Keratinocyte (primary cell): ENCODE measurements around the gene FBXO41. TPM values are rescaled to one million over a fixed set of nuclear protein-coding genes. Genes with fewer than 3 reads are reported as not detected.

Source experiments
- DNase-seq: peaks from one replicate; pipeline ENCODE4 v3.0.0-alpha.2; 2011; ENCODE audit warnings: low read depth, missing footprints, low spot score
- FAIRE-seq: peaks from 2 replicates; lab custom pipeline; 2011; peaks lifted over from hg19 to GRCh38; lab: Jason Lieb, UNC
- H2AFZ ChIP-seq: 2 replicates; pipeline ENCODE4 v1.6.0; 2012; ENCODE audit warnings: low read length, control low read depth, inconsistent platforms; ENCODE audit not compliant: control insufficient read depth
- H3K27ac ChIP-seq: 2 replicates; pipeline ENCODE4 v1.5.1; 2011; ENCODE audit warnings: low read length; ENCODE audit not compliant: control insufficient read depth, insufficient read depth
- H3K27me3 ChIP-seq: 3 replicates; pipeline ENCODE4 v1.6.0; 2011; ENCODE audit warnings: low read length; ENCODE audit not compliant: control insufficient read depth, insufficient read depth; ENCODE audit errors: extremely low read depth
- H3K36me3 ChIP-seq, 2 experiments: 2 replicates in 1 of 2; 3 replicates in 1 of 2; pipeline ENCODE4 v1.5.1; 2011; ENCODE audit warnings: low read length in 2 of 2, mild to moderate bottlenecking in 1 of 2; ENCODE audit not compliant: control insufficient read depth in 2 of 2, insufficient read depth in 2 of 2; ENCODE audit errors: extremely low read depth in 1 of 2
- H3K4me1 ChIP-seq: 3 replicates; pipeline ENCODE4 v1.5.1; 2011; ENCODE audit warnings: low read length; ENCODE audit not compliant: control insufficient read depth, insufficient read depth; ENCODE audit errors: extremely low read depth
- H3K4me2 ChIP-seq: 3 replicates; pipeline ENCODE4 v1.6.0; 2011; ENCODE audit warnings: low read depth, low read length; ENCODE audit not compliant: control insufficient read depth, insufficient read depth; ENCODE audit errors: extremely low read depth
- H3K4me3 ChIP-seq, 3 experiments: fragments of 200-600 bp in 1 of 3; sonication (generic) in 1 of 3; 2 replicates in 2 of 3; 3 replicates in 1 of 3; pipeline ENCODE4 v1.5.1; 2011 to 2016; ENCODE audit warnings: low read length in 3 of 3, mild to moderate bottlenecking in 3 of 3, control low read depth in 2 of 3, inconsistent platforms in 1 of 3, low read depth in 1 of 3, mixed read lengths in 1 of 3, mixed run types in 1 of 3, moderate library complexity in 1 of 3; ENCODE audit not compliant: control insufficient read depth in 2 of 3, insufficient read depth in 2 of 3; ENCODE audit errors: extremely low read depth in 1 of 3
- H3K79me2 ChIP-seq: 2 replicates; pipeline ENCODE4 v1.6.0; 2012; ENCODE audit warnings: low read length; ENCODE audit not compliant: control insufficient read depth, insufficient read depth
- H3K9ac ChIP-seq: 3 replicates; pipeline ENCODE4 v1.6.0; 2011; ENCODE audit warnings: low read length; ENCODE audit not compliant: control insufficient read depth, insufficient read depth; ENCODE audit errors: extremely low read depth
- H3K9me1 ChIP-seq: 3 replicates; pipeline ENCODE4 v1.6.0; 2011; ENCODE audit warnings: low read length; ENCODE audit not compliant: control insufficient read depth, insufficient read depth; ENCODE audit errors: extremely low read depth
- H3K9me3 ChIP-seq: 2 replicates; pipeline ENCODE4 v1.5.1; 2012; ENCODE audit warnings: low read depth, low read length; ENCODE audit not compliant: control insufficient read depth
- H4K20me1 ChIP-seq: 3 replicates; pipeline ENCODE4 v1.6.0; 2011; ENCODE audit warnings: low read length; ENCODE audit not compliant: control insufficient read depth, insufficient read depth; ENCODE audit errors: extremely low read depth
- CTCF ChIP-seq, 3 experiments: IDR thresholded peaks in 1 of 3; conservative IDR thresholded peaks in 1 of 3; optimal IDR thresholded peaks in 1 of 3; 2 replicates in 2 of 3; 3 replicates in 1 of 3; pipeline versions ENCODE3 to v1.5.1; 2011; ENCODE audit warnings: low read length in 3 of 3, mild to moderate bottlenecking in 3 of 3, moderate library complexity in 2 of 3, control low read depth in 1 of 3, inconsistent platforms in 1 of 3; ENCODE audit not compliant: insufficient read depth in 2 of 3; ENCODE audit errors: extremely low read depth in 1 of 3
- EZH2 ChIP-seq: IDR thresholded peaks from one replicate; pipeline ENCODE4 v1.6.1; 2012; ENCODE audit warnings: inconsistent platforms, mild to moderate bottlenecking, low read length, moderate library complexity
- dilution Hi-C: fragments of 300-500 bp; cut with MboI; formaldehyde crosslinking; loops from one replicate; pipeline ENCODE4 v1.7.0; 2020; ENCODE audit warnings: low sequenced_read_pairs; ENCODE audit not compliant: extremely low pct_ligation_motif_present
- polyA plus RNA-seq, 5 experiments: library from polyadenylated mRNA; depleted of rRNA in 3 of 5; stranded (reverse) in 3 of 5; stranded (forward) in 1 of 5; unstranded in 1 of 5; fragments of >200 nt; gene quantifications; 1 replicate in 1 of 5; 2 replicates in 3 of 5; 3 replicates in 1 of 5; pipeline versions ENCODE4 v1.2.1 to v1.2.3, GENCODE V29; 2011 to 2012; ENCODE audit warnings: missing spikeins in 2 of 5, low read depth in 1 of 5, low replicate concordance in 1 of 5

Gene FBXO41
- polyA plus RNA-seq, 1 donor (not counting 4 experiments of a cell fraction or from before 2014, with no cell fraction given) = 4.1 TPM

- FAIRE-seq (no peak), DNase-seq (no peak)
- Histone ChIP-seq H2AFZ (no peak overlapping the region), H3K27me3 (no peaks in the 10 kb centered on the region), H3K9me1 (no peaks in the 10 kb centered on the region), H3K9ac (no peak overlapping the region), H3K4me1 (no peaks in the 10 kb centered on the region), H4K20me1 (no peaks in the 10 kb centered on the region), H3K9me3 (no peaks in the 10 kb centered on the region), H3K4me2 (no peak overlapping the region), H3K79me2 (no peaks in the 10 kb centered on the region), H3K36me3 (no peaks in the 10 kb centered on the region), H3K4me3 (no peak overlapping the region), H3K27ac (no peak overlapping the region)
- no peak for TF ChIP-seq EZH2
- TF ChIP-seq CTCF (optimal IDR thresholded peaks at IDR 0.05 in 1 of 3, IDR thresholded peaks at IDR 0.05 in 1 of 3, conservative IDR thresholded peaks at IDR 0.05 in 1 of 3; ENCODE audit: extremely low read depth in 1 of 3, insufficient read depth in 2 of 3, low read length in 3 of 3) = no peak
- dilution Hi-C loops = no loop called here
Measured at GRCh38 chr2:73333564-73333963, 49.3 kb upstream of the FBXO41 start.

- no peaks in the 10 kb centered on the region for H3K9me1 ChIP-seq
- TF ChIP-seq EZH2 (no peak), CTCF (optimal IDR thresholded peaks at IDR 0.05 in 1 of 3, IDR thresholded peaks at IDR 0.05 in 1 of 3, conservative IDR thresholded peaks at IDR 0.05 in 1 of 3; ENCODE audit: extremely low read depth in 1 of 3, insufficient read depth in 2 of 3, low read length in 3 of 3) (no peak)
- dilution Hi-C loops = no loop called here
Measured at GRCh38 chr2:73324126-73324725, 39.9 kb upstream of the FBXO41 start.

More at GRCh38 chr2:73324126-73324725, 39.9 kb upstream of the FBXO41 start:
- no peaks in the 10 kb centered on the region for H3K4me1 ChIP-seq
- H2AFZ ChIP-seq = no peak overlapping the region
- no peak for DNase-seq
- H3K27ac ChIP-seq = no peak overlapping the region
- H3K36me3 ChIP-seq = no peaks in the 10 kb centered on the region
- FAIRE-seq = no peak
- peaks cover 30% of the 10 kb centered on the region for H3K27me3 ChIP-seq
- H4K20me1 ChIP-seq = no peaks in the 10 kb centered on the region
- H3K4me2 ChIP-seq = no peak overlapping the region
- no peak overlapping the region for H3K9ac ChIP-seq
- no peaks in the 10 kb centered on the region for H3K9me3 ChIP-seq
- no peaks in the 10 kb centered on the region for H3K79me2 ChIP-seq
- no peak overlapping the region for H3K4me3 ChIP-seq
